ENCODE results near the gene MAP2K5. TPM values are rescaled to one million over a fixed set of nuclear protein-coding genes. Genes with fewer than 3 reads are reported as not detected.

Gene MAP2K5
- total RNA-seq, 1 experiment from 2014 or later: 13.6 TPM

GRCh38 chr15:67558502-67558901, 16.0 kb downstream of the MAP2K5 start:
- CTCF ChIA-PET: no interaction called here
- Mint-ChIP-seq H3K4me1 (peaks cover 17% of the 10 kb centered on the region), H3K4me3 (no peak overlapping the region), H3K27me3 (ENCODE audit: low read depth) (no peaks in the 10 kb centered on the region), H3K36me3 (peaks cover 9% of the 10 kb centered on the region), H3K9me3 (peaks cover 3% of the 10 kb centered on the region; the same call in 1 of the 2 replicates), H3K27ac (peak overlapping the region; percentile 85)
- DNase-seq (ENCODE audit: low spot score) (peak; percentile 48), ATAC-seq (peak; percentile 96)
- no peak for TF ChIP-seq USF1 (CRISPR knock-in tag; IDR thresholded peaks at IDR 0.05)
- POLR2A ChIA-PET: interaction anchor here (0.6 kb wide), 1 partner anchor 158 kb away, joined by 3 read pairs; no protein-coding TSS in a partner anchor

GRCh38 chr15:67559158-67559557, 16.7 kb downstream of the MAP2K5 start:
- TF ChIP-seq PRDM15 (CRISPR knock-in tag; IDR thresholded peaks at IDR 0.05) (no peak), TP53 (CRISPR knock-in tag; IDR thresholded peaks at IDR 0.05) (no peak)
- Mint-ChIP-seq H3K27ac (peak overlapping the region; percentile 85; the same call in 1 of the 2 replicates), H3K4me3 (no peak overlapping the region), H3K27me3 (ENCODE audit: low read depth) (no peaks in the 10 kb centered on the region), H3K36me3 (peaks cover 9% of the 10 kb centered on the region), H3K9me3 (peaks cover 3% of the 10 kb centered on the region; the same call in 1 of the 2 replicates), H3K4me1 (peaks cover 24% of the 10 kb centered on the region)
- no peak for DNase-seq (ENCODE audit: low spot score)
- CTCF ChIA-PET: no interaction called here
- POLR2A ChIA-PET: interaction anchor here (0.6 kb wide), 1 partner anchor 159 kb away, joined by 3 read pairs; no protein-coding TSS in a partner anchor
- ATAC-seq: peak; percentile 65; the same call in 1 of the 2 replicates

GRCh38 chr15:67559576-67559975, 17.1 kb downstream of the MAP2K5 start:
- H3K4me3 Mint-ChIP-seq: no peak overlapping the region
- TF ChIP-seq ZNF423 (CRISPR knock-in tag; IDR thresholded peaks at IDR 0.05) (no peak), ETV6 (CRISPR knock-in tag; IDR thresholded peaks at IDR 0.05) (no peak), ZNF532 (CRISPR knock-in tag; IDR thresholded peaks at IDR 0.05; ENCODE audit: borderline replicate concordance) (no peak), GABPB1 (CRISPR knock-in tag; IDR thresholded peaks at IDR 0.05) (no peak), CTCF (IDR thresholded peaks at IDR 0.05) (no peak), AFF4 (CRISPR knock-in tag; IDR thresholded peaks at IDR 0.05; ENCODE audit: borderline replicate concordance) (no peak), PRDM15 (CRISPR knock-in tag; IDR thresholded peaks at IDR 0.05) (no peak), SOX15 (CRISPR knock-in tag; IDR thresholded peaks at IDR 0.05) (no peak), FOXJ3 (CRISPR knock-in tag; IDR thresholded peaks at IDR 0.05; ENCODE audit: borderline replicate concordance) (no peak), ZNF138 (CRISPR knock-in tag; conservative IDR thresholded peaks at IDR 0.05) (no peak), TEAD1 (CRISPR knock-in tag; IDR thresholded peaks at IDR 0.05) (no peak)
- ATAC-seq: no peak
- CTCF ChIA-PET: no interaction called here
- H3K27me3 Mint-ChIP-seq (ENCODE audit: low read depth): no peaks in the 10 kb centered on the region
- H3K27ac Mint-ChIP-seq: peak overlapping the region; percentile 4; the same call in 1 of the 2 replicates
- peaks cover 28% of the 10 kb centered on the region for H3K4me1 Mint-ChIP-seq
- DNase-seq (ENCODE audit: low spot score): no peak
- H3K9me3 Mint-ChIP-seq: peaks cover 3% of the 10 kb centered on the region; the same call in 1 of the 2 replicates
- POLR2A ChIA-PET: no interaction called here
- peaks cover 9% of the 10 kb centered on the region for H3K36me3 Mint-ChIP-seq

Measured in WTC11 (cell line).